Colonic mucosa (tissue), 4 donors: Measurements from ENCODE around the gene NIFK. TPM values are rescaled to one million over a fixed set of nuclear protein-coding genes. Genes with fewer than 3 reads are reported as not detected.

Experiments used
- DNase-seq: peaks from one replicate; pipeline ENCODE4 v3.0.0-alpha.2; 2020
- H3K27ac ChIP-seq: fragments of 200-600 bp; one replicate; pipeline ENCODE4 v1.8.0; 2021
- H3K27me3 ChIP-seq: fragments of 200-600 bp; one replicate; pipeline ENCODE4 v1.8.0; 2021
- H3K36me3 ChIP-seq: fragments of 200-600 bp; one replicate; pipeline ENCODE4 v1.8.0; 2021
- H3K4me1 ChIP-seq: fragments of 200-600 bp; one replicate; pipeline ENCODE4 v1.8.0; 2021; ENCODE audit warnings: mild to moderate bottlenecking
- H3K4me3 ChIP-seq: fragments of 200-600 bp; one replicate; pipeline ENCODE4 v1.8.0; 2021
- H3K9ac ChIP-seq, 2 donors: one replicate each; pipeline ENCODE4 v1.7.0; 2013; ENCODE audit warnings: control low read depth in 2 of 2, low read depth in 2 of 2, low read length in 2 of 2
- H3K9me3 ChIP-seq: fragments of 200-600 bp; one replicate; pipeline ENCODE4 v1.8.0; 2021
- CTCF ChIP-seq: fragments of 200-600 bp; IDR thresholded peaks from one replicate; pipeline ENCODE4 v1.8.0; 2022; ENCODE audit warnings: antibody characterized with exemption, mild to moderate bottlenecking
- intact Hi-C: fragments of 100-400 bp; cut with DNase I; formaldehyde crosslinking; loops from one replicate; pipeline ENCODE4 v1.14.1; 2022
- total RNA-seq, 2 donors: library from RNA; stranded (reverse); fragmentation: NEBNext Ultra II Directional in 1 of 2; extraction: Animal tissue kit (Norgen Biotek cat#: 25700) in 1 of 2; gene quantifications; one replicate each; pipeline ENCODE4 v1.2.1, GENCODE V29; 2021
- donor health status: healthy.
- donor health status: DM: no; HTN: no; CAD: no.
- donor health status: DM: no; HTN: no; CAD: no.

The NIFK gene
- total RNA-seq, 2 donors from 2014 or later = 32.9 to 57.7 TPM

GRCh38 chr2:121682396-121683298, 54.0 kb downstream of the NIFK start:
- Histone ChIP-seq H3K4me3 (no peak overlapping the region), H3K4me1 (no peaks in the 10 kb centered on the region), H3K9ac (no peak overlapping the region), H3K27ac (no peak overlapping the region), H3K27me3 (no peaks in the 10 kb centered on the region), H3K36me3 (no peaks in the 10 kb centered on the region), H3K9me3 (no peaks in the 10 kb centered on the region)
- TF ChIP-seq CTCF = no peak
- intact Hi-C loops = no loop called here
- no peak for DNase-seq

GRCh38 chr2:121677855-121678254, 58.8 kb downstream of the NIFK start:
- Histone ChIP-seq H3K27me3 (no peaks in the 10 kb centered on the region), H3K4me1 (no peaks in the 10 kb centered on the region), H3K9me3 (no peaks in the 10 kb centered on the region), H3K9ac (no peak overlapping the region), H3K36me3 (no peaks in the 10 kb centered on the region), H3K4me3 (no peak overlapping the region), H3K27ac (no peak overlapping the region)
- TF ChIP-seq CTCF = no peak
- no peak for DNase-seq
- intact Hi-C loops = no loop called here

Other genes starting within 250 kb of the NIFK start
- not detected for gene RNU4ATAC, start 206.0 kb downstream of the NIFK start, total RNA-seq
- 10 to 100 TPM; 30.3 to 32.3 TPM for gene CLASP1, start 87.4 kb downstream of the NIFK start, total RNA-seq
- gene TSN, start 18.8 kb upstream of the NIFK start, total RNA-seq = 10 to 100 TPM; 48.0 to 69.0 TPM